Suppressor macrophage treated with lipopolysaccharide for 4 hours (primary cell): ENCODE measurements around the gene TAOK3.
"Not testable (repeated sequence)": the region's sequence is repeated elsewhere in the genome, so short reads cannot be mapped to it uniquely, and the experiment has no call there.

ENCODE experiments used
- DNase-seq: peaks from one replicate; pipeline ENCODE4 v3.0.0-alpha.2; 2020

TAOK3 gene

GRCh38 chr12:118372541-118373495 lies at the start of gene TAOK3:
TSS of gene TAOK3 (minus strand) at chr12:118372907. CDS start at chr12:118255567, 117,340 bp downstream.
- peak; percentile 99 for DNase-seq

GRCh38 chr12:118420673-118421072 lies 48.0 kb upstream of the TAOK3 start:
- DNase-seq, result no peak

GRCh38 chr12:118418385-118419057 lies 45.8 kb upstream of the TAOK3 start:
- DNase-seq, result no peak

GRCh38 chr12:118417942-118418341 lies 45.2 kb upstream of the TAOK3 start:
- no peak for DNase-seq

GRCh38 chr12:118409834-118410233 lies 37.1 kb upstream of the TAOK3 start:
- no peak for DNase-seq

- DNase-seq, result not testable (repeated sequence)
These were observed 35.5 kb upstream of the TAOK3 start for GRCh38 chr12:118408241-118408640.

GRCh38 chr12:118404876-118405521 lies 32.3 kb upstream of the TAOK3 start:
- peak; percentile 65 for DNase-seq

GRCh38 chr12:118402251-118402650 lies 29.5 kb upstream of the TAOK3 start:
- no peak for DNase-seq

GRCh38 chr12:118398940-118399339 lies 26.2 kb upstream of the TAOK3 start:
- peak; percentile 46 for DNase-seq

GRCh38 chr12:118398524-118398923 lies 25.8 kb upstream of the TAOK3 start:
- DNase-seq, result no peak

GRCh38 chr12:118397708-118398440 lies 25.2 kb upstream of the TAOK3 start:
- no peak for DNase-seq

- no peak for DNase-seq
These were observed 19.1 kb upstream of the TAOK3 start for GRCh38 chr12:118391836-118392235.

- no peak for DNase-seq
These were observed 18.7 kb upstream of the TAOK3 start for GRCh38 chr12:118391424-118391823.

- DNase-seq, result peak; percentile 60
These were observed 5.3 kb upstream of the TAOK3 start for GRCh38 chr12:118377884-118378470.

GRCh38 chr12:118377021-118377883 lies 4.5 kb upstream of the TAOK3 start:
- DNase-seq, result no peak

- peak; percentile 92 for DNase-seq
These were observed 3.6 kb upstream of the TAOK3 start, which contains the start of gene SUDS3 for GRCh38 chr12:118376089-118377020. TSS of gene SUDS3 (plus strand) at chr12:118376555. CDS start at chr12:118376692, 137 bp downstream.

GRCh38 chr12:118375348-118375747 lies 2.6 kb upstream of the TAOK3 start:
- DNase-seq, result no peak

- no peak for DNase-seq
These were observed 2.2 kb upstream of the TAOK3 start for GRCh38 chr12:118374909-118375308.

- no peak for DNase-seq
These were observed 1.5 kb upstream of the TAOK3 start for GRCh38 chr12:118374126-118374725.

GRCh38 chr12:118373616-118374015 lies 909 bp upstream of the TAOK3 start:
- DNase-seq, result no peak
